ENCODE measurements around the gene PLK5. TPM values are rescaled to one million over a fixed set of nuclear protein-coding genes. Genes with fewer than 3 reads are reported as not detected.

PLK5 gene
- total RNA-seq, 1 donor from 2014 or later, result 0.26 TPM

DNA sequence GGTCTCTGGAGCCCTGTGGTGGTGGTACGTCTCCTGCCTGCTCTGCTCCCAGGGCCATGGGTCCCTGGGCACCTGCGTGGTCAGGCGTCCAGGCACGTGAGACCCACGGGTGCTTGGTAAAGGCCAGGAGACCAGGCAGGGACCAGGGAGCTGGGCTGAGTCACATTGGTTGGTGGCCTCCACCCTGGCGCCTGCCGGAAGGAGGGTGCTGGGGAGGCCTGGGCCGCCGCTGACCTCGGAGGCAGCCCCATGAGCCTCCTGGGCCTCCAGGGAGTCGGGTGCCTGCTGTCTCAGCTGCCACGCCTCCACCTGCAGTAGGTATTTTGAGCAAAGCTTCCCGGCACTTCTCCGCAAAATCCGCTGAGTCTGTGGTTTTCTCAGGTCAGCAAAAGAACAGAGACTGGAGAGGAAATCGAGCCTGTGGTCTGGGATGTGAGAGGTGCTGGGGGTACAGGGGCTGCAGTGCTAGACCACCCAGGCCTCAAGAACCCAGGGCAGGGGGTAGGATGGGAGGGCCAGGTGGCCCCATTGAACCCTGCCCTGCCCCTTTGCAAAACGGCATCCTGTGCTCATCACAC is 3.6 kb upstream of the PLK5 start:
- H3K27me3 Mint-ChIP-seq, result peaks cover 57% of the 10 kb centered on the region
- H3K9me3 Mint-ChIP-seq (ENCODE audit: low read depth), result no peaks in the 10 kb centered on the region
- H3K4me3 Mint-ChIP-seq (ENCODE audit: low read depth), result no peak overlapping the region
- TF ChIP-seq, protein P1, sequence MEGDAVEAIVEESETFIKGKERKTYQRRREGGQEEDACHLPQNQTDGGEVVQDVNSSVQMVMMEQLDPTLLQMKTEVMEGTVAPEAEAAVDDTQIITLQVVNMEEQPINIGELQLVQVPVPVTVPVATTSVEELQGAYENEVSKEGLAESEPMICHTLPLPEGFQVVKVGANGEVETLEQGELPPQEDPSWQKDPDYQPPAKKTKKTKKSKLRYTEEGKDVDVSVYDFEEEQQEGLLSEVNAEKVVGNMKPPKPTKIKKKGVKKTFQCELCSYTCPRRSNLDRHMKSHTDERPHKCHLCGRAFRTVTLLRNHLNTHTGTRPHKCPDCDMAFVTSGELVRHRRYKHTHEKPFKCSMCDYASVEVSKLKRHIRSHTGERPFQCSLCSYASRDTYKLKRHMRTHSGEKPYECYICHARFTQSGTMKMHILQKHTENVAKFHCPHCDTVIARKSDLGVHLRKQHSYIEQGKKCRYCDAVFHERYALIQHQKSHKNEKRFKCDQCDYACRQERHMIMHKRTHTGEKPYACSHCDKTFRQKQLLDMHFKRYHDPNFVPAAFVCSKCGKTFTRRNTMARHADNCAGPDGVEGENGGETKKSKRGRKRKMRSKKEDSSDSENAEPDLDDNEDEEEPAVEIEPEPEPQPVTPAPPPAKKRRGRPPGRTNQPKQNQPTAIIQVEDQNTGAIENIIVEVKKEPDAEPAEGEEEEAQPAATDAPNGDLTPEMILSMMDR (IDR thresholded peaks at IDR 0.05; ENCODE audit: unreplicated experiment), result no peak
- no peak for DNase-seq (ENCODE audit: low spot score, unreplicated experiment)
- no peak overlapping the region for H3K27ac Mint-ChIP-seq
- H3K4me1 Mint-ChIP-seq (ENCODE audit: low read depth), result peaks cover 4% of the 10 kb centered on the region
- H3K36me3 Mint-ChIP-seq (ENCODE audit: insufficient read depth), result no peaks in the 10 kb centered on the region

DNA sequence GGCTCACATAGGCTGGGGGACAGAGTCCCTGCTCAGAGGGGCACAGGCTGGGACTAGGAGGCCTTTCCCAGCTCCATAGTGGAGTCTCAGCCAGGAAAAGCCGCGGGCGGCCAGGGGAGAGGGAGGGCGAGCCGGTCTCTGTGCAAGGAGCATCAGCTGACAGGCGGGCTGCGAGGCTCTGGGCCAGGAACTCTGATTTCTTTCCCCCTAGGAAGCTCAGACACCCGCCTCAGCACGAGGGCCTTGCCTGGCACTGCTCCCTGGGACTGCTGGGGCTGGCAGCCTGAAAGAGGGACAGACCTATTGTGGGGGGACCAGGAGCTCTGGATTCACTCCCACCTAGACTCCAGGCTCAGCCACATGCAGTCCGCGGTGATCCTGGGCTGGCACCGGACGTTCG is 2.2 kb upstream of the PLK5 start:
- H3K27me3 Mint-ChIP-seq, result peaks cover 61% of the 10 kb centered on the region
- H3K4me3 Mint-ChIP-seq (ENCODE audit: low read depth), result no peak overlapping the region
- no peak for DNase-seq (ENCODE audit: low spot score, unreplicated experiment)
- no peak overlapping the region for H3K27ac Mint-ChIP-seq
- no peaks in the 10 kb centered on the region for H3K9me3 Mint-ChIP-seq (ENCODE audit: low read depth)
- H3K4me1 Mint-ChIP-seq (ENCODE audit: low read depth), result peaks cover 4% of the 10 kb centered on the region
- H3K36me3 Mint-ChIP-seq (ENCODE audit: insufficient read depth), result no peaks in the 10 kb centered on the region
- TF ChIP-seq, protein P1 (IDR thresholded peaks at IDR 0.05; ENCODE audit: unreplicated experiment), result no peak

DNA sequence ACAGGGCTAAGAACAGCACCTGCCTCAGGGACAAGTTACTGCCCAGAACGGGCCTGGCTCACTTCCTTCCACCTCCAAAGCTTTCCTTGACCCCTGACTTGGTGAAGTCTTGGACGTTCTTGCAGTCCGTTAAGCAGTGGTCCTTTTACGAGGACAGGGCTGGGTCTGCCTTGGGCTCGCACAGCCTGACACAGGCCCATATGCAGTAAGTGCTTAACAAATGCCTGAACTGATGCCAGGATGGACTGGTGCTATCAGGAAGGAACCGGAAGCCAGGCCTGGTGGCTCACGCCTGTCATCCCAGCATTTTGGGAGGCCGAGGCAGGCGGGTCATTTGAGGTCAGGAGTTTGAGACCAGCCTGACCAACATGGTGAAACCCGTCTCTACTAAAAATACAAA is 1.8 kb upstream of the PLK5 start:
- Mint-ChIP-seq H3K27me3 (peaks cover 59% of the 10 kb centered on the region), H3K27ac (no peak overlapping the region), H3K4me3 (ENCODE audit: low read depth) (no peak overlapping the region), H3K36me3 (ENCODE audit: insufficient read depth) (no peaks in the 10 kb centered on the region), H3K9me3 (ENCODE audit: low read depth) (no peaks in the 10 kb centered on the region), H3K4me1 (ENCODE audit: low read depth) (peaks cover 4% of the 10 kb centered on the region)
- TF ChIP-seq, protein P1 (IDR thresholded peaks at IDR 0.05; ENCODE audit: unreplicated experiment), result no peak
- DNase-seq (ENCODE audit: low spot score, unreplicated experiment), result no peak

DNA sequence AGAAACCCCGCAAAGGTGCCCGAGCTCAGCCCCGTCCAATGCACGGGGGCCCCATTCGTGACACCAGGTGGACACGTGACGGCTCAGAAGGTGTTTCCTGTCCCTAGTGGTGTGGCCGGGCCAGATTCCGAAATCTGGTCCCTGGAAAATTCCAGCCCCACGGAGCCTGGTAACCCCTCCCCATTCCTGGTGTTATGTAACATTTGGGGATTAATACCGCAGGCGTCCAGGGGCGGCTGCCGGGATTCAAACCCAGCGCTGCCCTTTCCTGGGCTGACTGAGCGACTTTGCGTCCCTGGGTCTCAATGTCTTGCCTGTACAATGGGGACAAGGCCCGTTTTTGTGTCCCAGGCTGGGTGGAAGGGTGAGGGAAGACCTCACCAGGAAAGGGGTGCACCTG is 1.0 kb upstream of the PLK5 start:
- H3K4me3 Mint-ChIP-seq (ENCODE audit: low read depth), result no peak overlapping the region
- H3K27ac Mint-ChIP-seq, result no peak overlapping the region
- peaks cover 64% of the 10 kb centered on the region for H3K27me3 Mint-ChIP-seq
- no peaks in the 10 kb centered on the region for H3K36me3 Mint-ChIP-seq (ENCODE audit: insufficient read depth)
- peaks cover 4% of the 10 kb centered on the region for H3K4me1 Mint-ChIP-seq (ENCODE audit: low read depth)
- DNase-seq (ENCODE audit: low spot score, unreplicated experiment), result no peak
- TF ChIP-seq, protein P1 (IDR thresholded peaks at IDR 0.05; ENCODE audit: unreplicated experiment), result no peak
- no peaks in the 10 kb centered on the region for H3K9me3 Mint-ChIP-seq (ENCODE audit: low read depth)

DNA sequence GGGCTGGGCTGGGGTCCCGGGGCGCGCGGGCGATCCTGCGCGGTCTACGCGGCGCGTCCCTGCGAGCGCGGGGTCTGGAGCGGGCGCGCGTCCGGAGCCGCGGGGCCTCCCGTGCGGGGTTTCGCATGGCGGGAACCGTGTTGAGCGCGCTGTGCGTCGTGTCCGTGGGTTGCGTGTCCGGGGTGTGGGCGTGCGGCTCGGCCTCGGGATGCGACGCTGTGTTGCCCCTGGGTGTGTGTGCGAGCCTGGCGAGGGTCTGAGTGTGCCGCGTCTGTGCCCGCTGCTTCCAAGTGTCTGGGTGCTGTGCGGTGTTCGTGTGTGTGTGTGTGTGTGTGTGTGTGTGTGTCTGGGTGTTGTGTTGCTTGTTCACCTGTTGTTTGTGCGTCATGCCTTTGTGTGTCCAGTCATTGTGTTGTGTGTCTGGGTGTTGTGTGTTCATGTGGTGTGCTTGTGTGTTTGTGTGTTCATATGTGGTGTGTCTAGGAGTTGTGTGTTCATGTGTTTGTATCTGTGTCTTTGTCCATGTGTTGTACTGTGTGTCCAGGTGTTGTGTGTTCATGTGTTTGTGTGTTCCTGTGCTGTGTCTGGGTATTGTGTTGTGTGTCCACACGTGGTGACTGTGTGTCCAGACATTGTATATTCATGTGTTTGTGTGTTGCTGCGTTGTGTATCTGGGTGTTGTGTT is 552 bp downstream of the PLK5 start:
- no peaks in the 10 kb centered on the region for H3K36me3 Mint-ChIP-seq (ENCODE audit: insufficient read depth)
- peak overlapping the region; percentile 18 for H3K27ac Mint-ChIP-seq
- no peaks in the 10 kb centered on the region for H3K9me3 Mint-ChIP-seq (ENCODE audit: low read depth)
- TF ChIP-seq, protein P1 (IDR thresholded peaks at IDR 0.05; ENCODE audit: unreplicated experiment), result no peak
- peak overlapping the region; percentile 40 for H3K4me3 Mint-ChIP-seq (ENCODE audit: low read depth)
- peaks cover 4% of the 10 kb centered on the region for H3K4me1 Mint-ChIP-seq (ENCODE audit: low read depth)
- H3K27me3 Mint-ChIP-seq, result peaks cover 55% of the 10 kb centered on the region
- no peak for DNase-seq (ENCODE audit: low spot score, unreplicated experiment)

Data from progenitor cell of endocrine pancreas (in vitro differentiated cells).